Erythroblast (primary cell): Measurements from ENCODE around the gene CHRM4.

Source experiments
- GATA1 ChIP-seq: IDR thresholded peaks from 2 replicates; pipeline ENCODE4 v1.6.1; 2011; ENCODE audit warnings: low read depth, mild to moderate bottlenecking, control low read depth, low read length, moderate library complexity
- POLR2A ChIP-seq: IDR thresholded peaks from 2 replicates; pipeline ENCODE4 v1.6.1; 2011; ENCODE audit warnings: mild to moderate bottlenecking, low read length

- TF ChIP-seq POLR2A (no peak), GATA1 (no peak)
Measured at GRCh38 chr11:46385169-46386004, 6.2 kb downstream of the CHRM4 start.
